ENCODE measurements around the gene LRRC10.
A peak's percentile ranks its signal among the peaks of the same experiment; 100 is the strongest.

LRRC10 gene, protein sequence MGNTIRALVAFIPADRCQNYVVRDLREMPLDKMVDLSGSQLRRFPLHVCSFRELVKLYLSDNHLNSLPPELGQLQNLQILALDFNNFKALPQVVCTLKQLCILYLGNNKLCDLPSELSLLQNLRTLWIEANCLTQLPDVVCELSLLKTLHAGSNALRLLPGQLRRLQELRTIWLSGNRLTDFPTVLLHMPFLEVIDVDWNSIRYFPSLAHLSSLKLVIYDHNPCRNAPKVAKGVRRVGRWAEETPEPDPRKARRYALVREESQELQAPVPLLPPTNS
- total RNA-seq, result 0 to 0.77 (median 0) reads per million in 17 experiments

DNA sequence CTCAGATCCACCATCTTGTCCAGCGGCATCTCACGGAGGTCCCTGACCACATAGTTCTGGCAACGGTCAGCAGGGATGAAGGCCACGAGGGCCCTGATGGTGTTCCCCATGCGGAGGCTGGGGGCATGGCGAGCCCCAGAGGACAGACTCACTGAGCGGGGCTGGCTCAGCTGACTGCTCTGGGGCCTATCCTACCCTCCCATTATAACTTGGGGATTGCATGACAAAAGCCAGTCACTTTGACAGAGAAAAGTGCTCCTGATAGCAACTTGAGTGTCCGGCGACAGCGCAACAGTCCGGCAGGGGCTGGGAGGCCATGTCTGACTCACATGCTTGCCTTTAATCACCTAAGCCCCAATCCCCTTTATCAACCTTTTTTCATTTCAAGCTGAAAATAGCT lies at the start of gene LRRC10:
Gene LRRC10, minus strand, starts transcription at position 179 of the 400 bp plus-strand sequence. Its CDS starts 69 bp downstream, at position 110.
- DNase-seq, result no peak

DNA sequence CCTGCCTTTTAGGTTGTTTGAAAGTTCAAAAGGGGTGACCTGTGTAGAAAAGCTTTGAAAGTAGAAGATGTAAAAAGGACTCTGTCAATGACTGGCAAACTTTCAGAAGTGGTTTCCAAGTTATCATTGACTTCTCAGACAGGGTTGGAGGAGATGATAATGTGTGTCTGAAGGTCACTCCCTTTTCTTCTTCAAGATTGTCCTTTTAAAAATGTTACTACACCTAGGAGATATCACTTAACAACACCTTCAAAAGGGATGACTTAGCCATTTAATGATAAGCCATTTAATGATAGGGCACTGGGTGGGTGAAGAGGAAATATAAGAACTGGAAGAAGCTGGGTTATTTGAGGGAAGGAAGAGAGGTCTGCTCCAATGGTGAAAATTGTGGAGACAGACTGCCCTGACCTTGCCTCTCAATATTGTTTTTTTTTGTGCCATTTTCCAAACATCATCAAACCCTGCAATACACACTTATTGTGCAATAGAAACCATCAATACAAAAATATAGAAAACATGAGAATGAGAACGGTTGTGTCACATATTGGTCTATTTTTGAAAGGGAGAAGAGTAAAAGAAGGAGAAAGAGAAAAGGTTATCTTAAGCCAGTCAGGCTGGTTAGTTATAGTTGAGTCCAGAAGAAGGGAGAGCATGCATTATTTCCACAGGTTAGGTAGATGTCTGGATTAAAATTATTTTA lies 49.6 kb upstream of the LRRC10 start:
- DNase-seq, result no peak

- no peak for DNase-seq
These were observed 47.5 kb upstream of the LRRC10 start for GRCh38 chr12:69658203-69658602.

- no peak for DNase-seq
These were observed 46.9 kb upstream of the LRRC10 start for GRCh38 chr12:69657376-69658137.

- no peak for DNase-seq
These were observed 45.1 kb upstream of the LRRC10 start for GRCh38 chr12:69655616-69656340.

- DNase-seq, result peak in 1 of 4 experiments; percentile 49
These were observed 43.0 kb upstream of the LRRC10 start for GRCh38 chr12:69653703-69654102.

- DNase-seq, result no peak
These were observed 41.2 kb upstream of the LRRC10 start for GRCh38 chr12:69651922-69652321.

- no peak for DNase-seq
These were observed 38.8 kb upstream of the LRRC10 start for GRCh38 chr12:69649529-69649928.

DNA sequence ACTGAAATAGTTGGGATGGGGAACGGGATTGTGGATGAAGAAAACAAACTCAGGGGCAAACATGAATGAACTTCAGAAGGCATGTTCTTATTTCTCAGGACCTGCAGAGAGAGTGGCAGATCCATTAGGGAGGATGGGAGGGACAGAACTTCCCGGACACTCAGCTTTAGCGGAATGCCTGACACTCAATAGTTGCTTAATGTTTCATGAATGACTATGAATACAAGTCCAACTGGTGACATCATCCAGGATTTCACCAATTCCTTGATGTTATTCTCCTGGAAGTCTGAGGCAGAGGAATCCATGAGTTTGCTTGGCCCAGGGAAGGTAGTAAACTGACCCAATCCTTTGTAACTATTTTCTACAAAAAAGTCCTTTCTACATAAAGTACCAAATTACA lies 37.8 kb upstream of the LRRC10 start:
- no peak for DNase-seq

DNA sequence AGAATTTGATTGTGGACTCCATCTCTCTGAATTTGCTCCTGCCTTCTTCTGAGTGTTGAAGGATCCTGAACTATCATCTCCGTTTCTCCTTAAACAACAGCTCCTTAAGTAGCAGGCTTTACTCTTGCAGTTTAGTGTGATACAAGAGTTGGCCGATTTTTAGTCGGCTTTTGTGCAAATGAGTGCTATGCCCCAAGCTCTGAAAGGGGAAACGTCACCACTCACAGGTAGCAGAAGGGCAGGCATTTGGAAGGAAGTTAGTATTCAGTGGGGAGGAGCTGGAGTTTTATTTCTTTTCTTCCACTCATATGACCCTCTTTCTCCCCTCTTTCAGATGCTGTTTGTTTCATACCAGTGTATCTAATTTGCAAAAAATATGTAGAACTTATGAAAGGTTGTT lies 36.5 kb upstream of the LRRC10 start:
- no peak for DNase-seq

- DNase-seq, result no peak
These were observed 34.3 kb upstream of the LRRC10 start for GRCh38 chr12:69645031-69645430.

GRCh38 chr12:69644511-69644910 lies 33.8 kb upstream of the LRRC10 start:
- no peak for DNase-seq

DNA sequence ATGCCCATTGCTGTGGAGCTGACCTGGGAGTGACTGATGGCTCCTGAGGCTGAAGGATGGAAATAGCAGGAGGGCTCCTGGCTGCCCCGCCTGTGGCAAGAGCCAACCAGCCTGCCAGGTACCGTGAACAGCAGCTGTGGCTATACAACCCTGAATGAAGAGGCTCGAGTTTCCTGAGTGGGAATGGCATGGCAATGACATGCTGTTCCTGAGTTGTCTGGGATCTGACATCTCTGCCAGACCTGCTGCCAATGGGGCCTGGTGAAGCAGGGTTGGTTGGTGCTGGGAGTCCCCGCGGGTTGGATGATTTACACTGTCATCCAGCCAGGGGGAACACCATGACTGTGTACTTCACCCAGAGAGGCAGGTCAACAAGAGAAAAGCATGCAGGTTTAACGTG lies 31.8 kb upstream of the LRRC10 start:
- no peak for DNase-seq

DNA sequence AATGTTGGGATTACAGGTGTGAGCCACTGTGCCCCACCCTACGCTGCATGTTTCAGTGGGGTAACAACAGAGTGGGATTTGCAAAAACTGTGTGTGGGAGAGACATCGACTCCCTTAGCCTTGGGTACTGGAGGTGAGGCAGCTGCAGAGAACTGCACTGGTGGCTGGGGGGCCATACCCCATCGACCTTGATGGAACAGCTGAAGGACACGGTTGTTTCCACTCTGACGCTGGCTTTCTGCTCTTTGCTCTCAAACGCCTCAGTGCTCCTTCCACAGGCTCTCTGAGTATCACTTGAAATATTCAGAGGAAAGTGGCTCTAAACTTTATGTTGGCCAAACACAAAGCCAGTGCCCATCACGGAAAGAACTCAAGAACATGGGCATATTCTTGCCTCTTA lies 30.8 kb upstream of the LRRC10 start:
- DNase-seq, result no peak

GRCh38 chr12:69639400-69640016 lies 28.8 kb upstream of the LRRC10 start:
- DNase-seq, result peak; percentile 73 to 86 (median 82)

GRCh38 chr12:69633061-69633460 lies 22.4 kb upstream of the LRRC10 start:
- no peak for DNase-seq

DNA sequence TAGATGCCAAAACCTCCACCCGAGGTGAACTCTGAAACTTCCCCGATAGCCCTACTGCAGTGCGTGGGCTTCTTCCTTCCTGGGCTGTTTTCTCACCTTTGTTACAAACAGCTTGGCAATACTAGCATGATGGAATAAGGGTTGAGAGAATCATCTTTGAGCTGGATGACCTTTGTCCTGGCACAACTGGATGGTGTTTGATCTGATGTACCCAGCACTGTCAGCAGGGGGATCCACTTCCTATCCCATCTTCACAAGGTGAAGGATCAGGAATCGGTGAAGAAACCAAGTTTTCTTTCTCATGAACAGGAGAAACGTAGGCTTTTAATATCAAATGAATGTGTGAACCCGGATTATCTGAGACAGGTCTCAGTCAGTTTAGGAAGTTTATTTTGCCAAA lies 19.5 kb upstream of the LRRC10 start:
- DNase-seq, result no peak

GRCh38 chr12:69627501-69627900 lies 16.8 kb upstream of the LRRC10 start:
- DNase-seq, result no peak

DNA sequence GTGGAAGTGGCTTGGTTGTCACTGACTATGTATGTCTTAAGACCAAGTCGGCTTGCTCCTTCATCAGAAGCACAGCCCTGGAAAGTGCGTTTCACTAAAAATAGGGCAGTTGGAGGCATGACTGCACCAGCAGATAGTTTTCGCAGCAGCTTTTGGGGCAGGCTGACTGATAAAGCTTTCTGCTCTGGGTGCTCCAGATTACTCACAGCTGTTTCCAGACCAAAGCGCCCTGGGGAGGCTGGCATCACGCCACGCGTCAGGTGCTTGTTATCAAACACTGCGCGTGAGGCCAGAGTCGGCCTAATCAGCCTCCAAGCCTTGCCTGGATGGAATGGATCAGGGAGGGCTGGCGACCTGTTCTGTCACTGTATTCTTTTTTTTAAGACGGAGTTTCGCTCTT lies 13.3 kb upstream of the LRRC10 start:
- no peak for DNase-seq

- DNase-seq, result no peak
These were observed 10.8 kb upstream of the LRRC10 start for GRCh38 chr12:69621551-69621950.

- no peak for DNase-seq
These were observed 10.2 kb upstream of the LRRC10 start for GRCh38 chr12:69620921-69621320.

- no peak for DNase-seq
These were observed 9.4 kb upstream of the LRRC10 start for GRCh38 chr12:69620077-69620476.

Measured in suppressor macrophage (primary cell).